ENCODE results near the gene EPHA5. TPM values are rescaled to one million over a fixed set of nuclear protein-coding genes. Genes with fewer than 3 reads are reported as not detected.
A peak's percentile ranks its signal among the peaks of the same experiment; 100 is the strongest.

Gene EPHA5
- total RNA-seq, 1 experiment from 2014 or later: not detected

GRCh38 chr4:65535113-65535512 lies 135.2 kb downstream of the EPHA5 start:
- H3K27me3 Mint-ChIP-seq (ENCODE audit: low read depth): no peaks in the 10 kb centered on the region
- Histone ChIP-seq H3T11ph (ENCODE audit: low read length) (no peak overlapping the region), H4K8ac (replicated peaks; ENCODE audit: insufficient read length, low read depth, low read length) (no peak overlapping the region), H2AK5ac (ENCODE audit: insufficient read length, low read length) (no peak overlapping the region), H4K5ac (ENCODE audit: insufficient read length, low read depth, low read length) (no peak overlapping the region), H2BK12ac (ENCODE audit: insufficient read length, low read depth, low read length) (no peak overlapping the region), H4K20me1 (ENCODE audit: control insufficient read depth, insufficient read depth, insufficient read length) (no peaks in the 10 kb centered on the region), H2AFZ (ENCODE audit: low read length) (no peak overlapping the region), H4K91ac (ENCODE audit: insufficient read length, low read depth, low read length) (no peak overlapping the region), H3K14ac (ENCODE audit: insufficient read depth, low read length) (no peak overlapping the region), H2BK120ac (ENCODE audit: low read depth, low read length, poor library complexity, severe bottlenecking) (no peak overlapping the region), H3K27me3 (ENCODE audit: insufficient read depth, low read length) (no peaks in the 10 kb centered on the region), H3K27ac (ENCODE audit: insufficient read length, low read depth, low read length) (no peak overlapping the region), H2BK20ac (ENCODE audit: low read depth, low read length, poor library complexity, severe bottlenecking) (no peak overlapping the region), H3K4me2 (ENCODE audit: insufficient read depth, insufficient read length, low read length) (no peak overlapping the region), H3K79me1 (ENCODE audit: insufficient read depth, low read depth, low read length, poor library complexity, severe bottlenecking) (no peaks in the 10 kb centered on the region), H3K18ac (ENCODE audit: insufficient read length, low read depth, low read length) (no peak overlapping the region), H3K4me1 (ENCODE audit: insufficient read depth, low read length) (no peaks in the 10 kb centered on the region; the same call in 1 of the 2 replicates), H2BK5ac (ENCODE audit: insufficient read length, low read length) (no peak overlapping the region), H3K4ac (ENCODE audit: low read depth, low read length) (no peak overlapping the region), H3K23ac (ENCODE audit: insufficient read length, low read depth, low read length) (no peak overlapping the region), H2BK15ac (ENCODE audit: low read depth, low read length) (no peak overlapping the region), H3K23me2 (ENCODE audit: insufficient read length, low read depth, low read length, poor library complexity, severe bottlenecking) (no peaks in the 10 kb centered on the region), H3K79me2 (ENCODE audit: insufficient read depth, low read length) (no peaks in the 10 kb centered on the region), H3K9ac (ENCODE audit: extremely low read depth, insufficient read length, low read length) (no peak overlapping the region), H3K9me3 (ENCODE audit: control insufficient read depth, low read depth, low read length) (no peaks in the 10 kb centered on the region), H3K56ac (ENCODE audit: insufficient read length, low read depth, low read length) (no peak overlapping the region)
- H3K4me3 Mint-ChIP-seq: no peak overlapping the region
- H3K27ac Mint-ChIP-seq: peak overlapping the region in 1 of 3 experiments; percentile 78; a peak in 1 of 7 replicates
- peaks cover 9 to 10% of the 10 kb centered on the region in 2 experiments for H3K4me1 Mint-ChIP-seq
- WGBS (ENCODE audit: extremely low coverage, insufficient read length, low lambda C conversion rate): no CpG with 5 or more reads among the region's 3 CpGs
- no peak for TF ChIP-seq CTCF (conservative IDR thresholded peaks at IDR 0.05)
- H3K36me3 Mint-ChIP-seq (ENCODE audit: insufficient read depth in 1 of 3, low read depth in 3 of 3): no peaks in the 10 kb centered on the region
- no peaks in the 10 kb centered on the region for H3K9me3 Mint-ChIP-seq
- no peak for DNase-seq
